ENCODE results near the gene RABGAP1L.
"Not testable (repeated sequence)": the region's sequence is repeated elsewhere in the genome, so short reads cannot be mapped to it uniquely, and the experiment has no call there.

RABGAP1L gene

GRCh38 chr1:174702011-174702410, 542.7 kb downstream of the RABGAP1L start:
- no peaks in the 10 kb centered on the region for H3K4me1 ChIP-seq (ENCODE audit: control extremely low read depth in 1 of 4, control insufficient read depth in 4 of 4, insufficient read depth in 4 of 4, low read length in 3 of 4)
- H3K4me3 ChIP-seq (ENCODE audit: control insufficient read depth in 1 of 7, extremely low read depth in 1 of 7, insufficient read depth in 4 of 7, low read depth in 2 of 7, low read length in 6 of 7), result no peak overlapping the region
- WGBS (ENCODE audit: insufficient coverage), result 100% methylated on average over 1 of the region's 2 CpGs
- no peak overlapping the region for H3K27ac ChIP-seq (ENCODE audit: insufficient read depth in 1 of 2, low read depth in 1 of 2, low read length in 2 of 2, poor library complexity in 1 of 2, severe bottlenecking in 2 of 2)
- CTCF ChIA-PET, result no interaction called here
- no peaks in the 10 kb centered on the region for H3K27me3 ChIP-seq (replicated peaks in 2 of 5; ENCODE audit: control insufficient read depth in 4 of 5, insufficient read depth in 5 of 5, low read length in 4 of 5)
- POLR2A ChIA-PET, result no interaction called here
- H3K36me3 ChIP-seq (ENCODE audit: control insufficient read depth in 4 of 4, insufficient read depth in 4 of 4, low read length in 3 of 4), result no peaks in the 10 kb centered on the region
- no peak for DNase-seq
- no peaks in the 10 kb centered on the region for H3K9me3 ChIP-seq (ENCODE audit: control extremely low read depth in 1 of 5, control insufficient read depth in 4 of 5, insufficient read depth in 2 of 5, low read depth in 1 of 5, low read length in 4 of 5)

- Histone ChIP-seq H3K27me3 (replicated peaks in 2 of 5; ENCODE audit: control insufficient read depth in 4 of 5, insufficient read depth in 5 of 5, low read length in 4 of 5) (no peaks in the 10 kb centered on the region), H3K4me1 (ENCODE audit: control extremely low read depth in 1 of 4, control insufficient read depth in 4 of 4, insufficient read depth in 4 of 4, low read length in 3 of 4) (no peaks in the 10 kb centered on the region), H3K4me3 (ENCODE audit: control insufficient read depth in 1 of 7, extremely low read depth in 1 of 7, insufficient read depth in 4 of 7, low read depth in 2 of 7, low read length in 6 of 7) (no peak overlapping the region), H3K27ac (ENCODE audit: insufficient read depth in 1 of 2, low read depth in 1 of 2, low read length in 2 of 2, poor library complexity in 1 of 2, severe bottlenecking in 2 of 2) (no peak overlapping the region), H3K9me3 (ENCODE audit: control extremely low read depth in 1 of 5, control insufficient read depth in 4 of 5, insufficient read depth in 2 of 5, low read depth in 1 of 5, low read length in 4 of 5) (peaks cover 0 to 2% (median 0%) of the 10 kb centered on the region in 5 experiments), H3K36me3 (ENCODE audit: control insufficient read depth in 4 of 4, insufficient read depth in 4 of 4, low read length in 3 of 4) (peaks cover 0 to 3% (median under 1%) of the 10 kb centered on the region in 4 experiments)
- WGBS (ENCODE audit: insufficient coverage), result no CpG with 5 or more reads among the region's 3 CpGs
- no peak for DNase-seq
- CTCF ChIA-PET, result no interaction called here
- POLR2A ChIA-PET, result no interaction called here
Measured at GRCh38 chr1:174703309-174703708, 544.0 kb downstream of the RABGAP1L start.

- POLR2A ChIA-PET, result no interaction called here
- H3K27me3 ChIP-seq (replicated peaks in 2 of 5; ENCODE audit: control insufficient read depth in 4 of 5, insufficient read depth in 5 of 5, low read length in 4 of 5), result no peaks in the 10 kb centered on the region
- WGBS (ENCODE audit: insufficient coverage), result no CpG with 5 or more reads among the region's 1 CpG
- DNase-seq, result no peak
- H3K4me3 ChIP-seq (ENCODE audit: control insufficient read depth in 1 of 7, extremely low read depth in 1 of 7, insufficient read depth in 4 of 7, low read depth in 2 of 7, low read length in 6 of 7), result no peak overlapping the region
- H3K9me3 ChIP-seq (ENCODE audit: control extremely low read depth in 1 of 5, control insufficient read depth in 4 of 5, insufficient read depth in 2 of 5, low read depth in 1 of 5, low read length in 4 of 5), result peaks cover 0 to 10% (median 0%) of the 10 kb centered on the region in 5 experiments
- H3K4me1 ChIP-seq (ENCODE audit: control extremely low read depth in 1 of 4, control insufficient read depth in 4 of 4, insufficient read depth in 4 of 4, low read length in 3 of 4), result no peaks in the 10 kb centered on the region
- H3K27ac ChIP-seq (ENCODE audit: insufficient read depth in 1 of 2, low read depth in 1 of 2, low read length in 2 of 2, poor library complexity in 1 of 2, severe bottlenecking in 2 of 2), result no peak overlapping the region
- peaks cover 0 to 8% (median 3%) of the 10 kb centered on the region in 4 experiments for H3K36me3 ChIP-seq (ENCODE audit: control insufficient read depth in 4 of 4, insufficient read depth in 4 of 4, low read length in 3 of 4)
- CTCF ChIA-PET, result no interaction called here
Measured at GRCh38 chr1:174704300-174704699, 545.0 kb downstream of the RABGAP1L start.

- Histone ChIP-seq H3K4me3 (ENCODE audit: control insufficient read depth in 1 of 7, extremely low read depth in 1 of 7, insufficient read depth in 4 of 7, low read depth in 2 of 7, low read length in 6 of 7) (no peak overlapping the region), H3K9me3 (ENCODE audit: control extremely low read depth in 1 of 5, control insufficient read depth in 4 of 5, insufficient read depth in 2 of 5, low read depth in 1 of 5, low read length in 4 of 5) (peaks cover 0 to 15% (median 5%) of the 10 kb centered on the region in 5 experiments), H3K27ac (ENCODE audit: insufficient read depth in 1 of 2, low read depth in 1 of 2, low read length in 2 of 2, poor library complexity in 1 of 2, severe bottlenecking in 2 of 2) (no peak overlapping the region), H3K36me3 (ENCODE audit: control insufficient read depth in 4 of 4, insufficient read depth in 4 of 4, low read length in 3 of 4) (peaks cover 0 to 10% (median 4%) of the 10 kb centered on the region in 4 experiments), H3K4me1 (ENCODE audit: control extremely low read depth in 1 of 4, control insufficient read depth in 4 of 4, insufficient read depth in 4 of 4, low read length in 3 of 4) (no peaks in the 10 kb centered on the region), H3K27me3 (replicated peaks in 2 of 5; ENCODE audit: control insufficient read depth in 4 of 5, insufficient read depth in 5 of 5, low read length in 4 of 5) (no peaks in the 10 kb centered on the region)
- POLR2A ChIA-PET, result no interaction called here
- 98% methylated on average over 43 of the region's 50 CpGs for WGBS (ENCODE audit: insufficient coverage)
- no peak for DNase-seq
- CTCF ChIA-PET, result no interaction called here
Measured at GRCh38 chr1:174710868-174711845, 551.8 kb downstream of the RABGAP1L start.

- POLR2A ChIA-PET; CTCF ChIA-PET; H3K4me1 ChIP-seq (ENCODE audit: control extremely low read depth in 1 of 4, control insufficient read depth in 4 of 4, insufficient read depth in 4 of 4, low read length in 3 of 4); DNase-seq; H3K27me3 ChIP-seq (replicated peaks in 2 of 5; ENCODE audit: control insufficient read depth in 4 of 5, insufficient read depth in 5 of 5, low read length in 4 of 5); H3K27ac ChIP-seq (ENCODE audit: insufficient read depth in 1 of 2, low read depth in 1 of 2, low read length in 2 of 2, poor library complexity in 1 of 2, severe bottlenecking in 2 of 2); H3K4me3 ChIP-seq (ENCODE audit: control insufficient read depth in 1 of 7, extremely low read depth in 1 of 7, insufficient read depth in 4 of 7, low read depth in 2 of 7, low read length in 6 of 7): not testable (repeated sequence)
- H3K36me3 ChIP-seq (ENCODE audit: control insufficient read depth in 4 of 4, insufficient read depth in 4 of 4, low read length in 3 of 4), result peaks cover 0 to 10% (median 4%) of the 10 kb centered on the region in 4 experiments
- peaks cover 0 to 15% (median 5%) of the 10 kb centered on the region in 5 experiments for H3K9me3 ChIP-seq (ENCODE audit: control extremely low read depth in 1 of 5, control insufficient read depth in 4 of 5, insufficient read depth in 2 of 5, low read depth in 1 of 5, low read length in 4 of 5)
- 98% methylated on average over 8 of the region's 8 CpGs for WGBS (ENCODE audit: insufficient coverage)
Measured at GRCh38 chr1:174711848-174712247, 552.5 kb downstream of the RABGAP1L start.

DNA sequence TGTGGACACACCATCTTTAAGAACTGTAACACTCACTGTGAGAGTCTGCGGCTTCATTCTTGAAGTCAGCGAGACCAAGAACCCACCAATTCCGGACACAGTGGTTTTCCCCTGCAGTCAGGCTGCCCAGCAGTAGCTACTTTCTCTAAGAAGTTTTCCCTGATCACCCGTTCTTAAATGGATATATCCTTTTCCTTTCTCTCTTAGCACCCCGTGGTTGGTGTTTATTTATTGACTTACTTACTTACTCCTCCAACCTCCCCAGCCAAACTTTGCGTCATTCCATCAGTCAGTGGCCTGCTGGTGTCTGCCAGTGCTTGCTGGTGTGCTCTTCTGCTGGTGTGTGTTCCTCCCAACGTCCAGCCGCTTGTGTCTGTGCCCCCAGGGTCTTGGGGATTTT, 553.2 kb downstream of the RABGAP1L start:
- Histone ChIP-seq H3K9me3 (ENCODE audit: control extremely low read depth in 1 of 5, control insufficient read depth in 4 of 5, insufficient read depth in 2 of 5, low read depth in 1 of 5, low read length in 4 of 5) (peaks cover 0 to 15% (median 5%) of the 10 kb centered on the region in 5 experiments), H3K27ac (ENCODE audit: insufficient read depth in 1 of 2, low read depth in 1 of 2, low read length in 2 of 2, poor library complexity in 1 of 2, severe bottlenecking in 2 of 2) (no peak overlapping the region), H3K27me3 (replicated peaks in 2 of 5; ENCODE audit: control insufficient read depth in 4 of 5, insufficient read depth in 5 of 5, low read length in 4 of 5) (no peaks in the 10 kb centered on the region), H3K36me3 (ENCODE audit: control insufficient read depth in 4 of 4, insufficient read depth in 4 of 4, low read length in 3 of 4) (peaks cover 0 to 10% (median 3%) of the 10 kb centered on the region in 4 experiments), H3K4me3 (ENCODE audit: control insufficient read depth in 1 of 7, extremely low read depth in 1 of 7, insufficient read depth in 4 of 7, low read depth in 2 of 7, low read length in 6 of 7) (no peak overlapping the region), H3K4me1 (ENCODE audit: control extremely low read depth in 1 of 4, control insufficient read depth in 4 of 4, insufficient read depth in 4 of 4, low read length in 3 of 4) (no peaks in the 10 kb centered on the region)
- DNase-seq, result no peak
- POLR2A ChIA-PET, result no interaction called here
- 93% methylated on average over 6 of the region's 8 CpGs for whole genome bisulfite sequencing (ENCODE audit: insufficient coverage)
- CTCF ChIA-PET, result interaction anchor here (1.0 kb wide), 1 partner anchor 13 kb away, joined by 3 read pairs; no protein-coding TSS in a partner anchor

DNA sequence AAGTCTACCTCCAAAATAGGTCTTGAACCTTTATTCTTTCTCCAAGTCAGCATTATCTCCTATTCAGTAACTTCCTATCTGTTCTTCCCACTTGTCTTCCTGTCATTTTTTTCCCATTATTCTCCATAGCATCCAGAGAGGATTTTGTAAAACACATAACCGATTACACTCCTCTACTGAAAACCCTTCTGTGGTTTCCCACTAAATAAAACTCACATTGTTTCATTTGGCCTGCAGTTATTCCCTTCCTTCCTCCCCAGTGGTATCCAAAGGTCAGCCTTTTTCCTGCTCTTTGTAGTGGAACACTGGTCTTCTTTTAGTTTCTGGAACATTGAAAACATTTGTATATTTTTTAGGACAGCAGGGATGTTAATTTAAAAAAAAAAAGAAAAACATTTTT, 554.5 kb downstream of the RABGAP1L start:
- WGBS (ENCODE audit: insufficient coverage), result 75% methylated on average over 1 of the region's 1 CpG
- no peak for DNase-seq
- CTCF ChIA-PET, result no interaction called here
- Histone ChIP-seq H3K9me3 (ENCODE audit: control extremely low read depth in 1 of 5, control insufficient read depth in 4 of 5, insufficient read depth in 2 of 5, low read depth in 1 of 5, low read length in 4 of 5) (peaks cover 0 to 13% (median 5%) of the 10 kb centered on the region in 5 experiments), H3K4me3 (ENCODE audit: control insufficient read depth in 1 of 7, extremely low read depth in 1 of 7, insufficient read depth in 4 of 7, low read depth in 2 of 7, low read length in 6 of 7) (no peak overlapping the region), H3K4me1 (ENCODE audit: control extremely low read depth in 1 of 4, control insufficient read depth in 4 of 4, insufficient read depth in 4 of 4, low read length in 3 of 4) (no peaks in the 10 kb centered on the region), H3K36me3 (ENCODE audit: control insufficient read depth in 4 of 4, insufficient read depth in 4 of 4, low read length in 3 of 4) (peaks cover 0 to 5% (median 2%) of the 10 kb centered on the region in 4 experiments), H3K27me3 (replicated peaks in 2 of 5; ENCODE audit: control insufficient read depth in 4 of 5, insufficient read depth in 5 of 5, low read length in 4 of 5) (no peaks in the 10 kb centered on the region), H3K27ac (ENCODE audit: insufficient read depth in 1 of 2, low read depth in 1 of 2, low read length in 2 of 2, poor library complexity in 1 of 2, severe bottlenecking in 2 of 2) (no peak overlapping the region)
- POLR2A ChIA-PET, result interaction anchor here (0.6 kb wide), 1 partner anchor 53 kb away, joined by 4 read pairs; no protein-coding TSS in a partner anchor
